ENCODE results near the gene DIRAS2.

DIRAS2 gene

GRCh38 chr9:90611568-90611967 is 31.1 kb downstream of the DIRAS2 start:
- no peak for DNase-seq (ENCODE audit: low spot score)

GRCh38 chr9:90611121-90611520 is 31.5 kb downstream of the DIRAS2 start:
- DNase-seq (ENCODE audit: low spot score) = no peak

DNA sequence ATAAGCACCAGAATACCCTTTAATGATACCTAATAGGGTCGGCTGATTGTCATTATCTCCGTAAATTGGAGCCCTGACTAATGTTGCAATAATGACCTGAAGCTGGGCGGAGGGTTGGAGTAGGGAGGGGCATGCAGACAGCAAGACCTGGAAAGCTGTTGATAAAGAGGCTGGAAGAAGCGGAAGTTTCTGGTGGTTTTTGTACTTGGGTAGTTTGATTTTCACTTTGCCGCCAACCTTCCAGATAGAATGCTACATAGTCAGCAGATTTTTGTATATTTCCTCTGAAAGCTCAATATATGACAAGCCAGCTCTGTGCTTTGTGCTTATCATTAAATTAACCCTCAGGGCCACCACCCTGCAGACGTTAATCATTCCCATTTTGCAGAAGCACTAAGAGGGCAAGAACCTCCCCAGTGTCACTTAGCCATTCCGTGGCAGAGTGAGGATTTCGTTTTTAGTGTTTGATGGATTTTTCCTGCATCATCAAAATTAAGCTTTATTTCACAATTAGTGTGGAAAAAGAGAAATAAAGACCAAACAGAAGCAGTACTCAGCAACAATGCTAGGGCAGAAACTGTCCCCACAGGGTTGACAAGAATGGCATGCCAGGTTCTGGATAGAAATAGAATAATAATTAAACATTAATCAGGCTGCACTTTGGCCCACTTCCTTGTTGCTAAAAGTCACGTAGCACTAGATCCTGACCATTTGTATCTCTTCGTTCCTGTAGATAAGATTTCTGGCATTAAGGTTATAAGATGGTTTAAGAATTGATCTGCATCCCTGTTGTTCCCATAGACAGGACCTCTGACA is 34.7 kb downstream of the DIRAS2 start:
- DNase-seq (ENCODE audit: low spot score) = no peak

DNA sequence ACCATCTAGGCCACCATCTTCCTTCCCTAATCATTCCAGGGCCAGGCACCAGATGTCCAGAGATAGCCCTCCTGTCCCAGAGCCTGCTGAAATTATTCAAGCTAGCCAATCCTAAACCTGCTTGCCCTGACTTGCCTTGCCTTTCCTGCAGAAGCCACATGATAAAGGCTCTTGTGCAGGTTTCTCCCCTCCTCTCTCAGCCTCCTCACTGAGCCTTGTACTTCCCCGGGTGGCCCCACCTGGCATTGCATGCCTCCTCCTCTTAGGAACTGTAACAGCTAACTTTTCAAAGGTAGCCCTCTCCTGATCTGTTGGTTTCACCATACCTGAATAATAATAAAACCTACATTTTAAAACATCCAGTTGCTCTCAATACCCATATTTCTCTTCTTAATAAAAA is 42.6 kb downstream of the DIRAS2 start:
- DNase-seq (ENCODE audit: low spot score) = no peak

- no peak for DNase-seq (ENCODE audit: low spot score)
These were observed 44.4 kb downstream of the DIRAS2 start for GRCh38 chr9:90598191-90598590.

DNA sequence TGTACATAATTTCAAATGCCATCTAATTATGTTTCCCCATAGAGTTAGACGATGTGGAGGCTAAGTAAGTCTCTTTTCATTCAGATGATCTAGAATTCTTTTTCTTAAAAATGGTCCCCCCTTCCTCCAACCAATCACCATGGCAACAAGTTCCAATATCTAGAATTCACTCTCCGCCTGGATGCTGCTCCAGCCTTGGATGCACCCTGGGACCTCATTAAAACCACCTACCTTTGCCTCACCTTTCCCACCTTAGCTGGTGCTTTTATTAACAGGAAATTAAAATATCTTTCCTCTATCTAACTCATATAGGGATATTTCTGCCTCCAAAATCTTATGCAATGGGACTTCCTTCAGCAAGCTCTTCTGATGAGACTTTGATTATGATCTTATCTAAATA is 49.0 kb downstream of the DIRAS2 start:
- DNase-seq (ENCODE audit: low spot score) = no peak

DNA sequence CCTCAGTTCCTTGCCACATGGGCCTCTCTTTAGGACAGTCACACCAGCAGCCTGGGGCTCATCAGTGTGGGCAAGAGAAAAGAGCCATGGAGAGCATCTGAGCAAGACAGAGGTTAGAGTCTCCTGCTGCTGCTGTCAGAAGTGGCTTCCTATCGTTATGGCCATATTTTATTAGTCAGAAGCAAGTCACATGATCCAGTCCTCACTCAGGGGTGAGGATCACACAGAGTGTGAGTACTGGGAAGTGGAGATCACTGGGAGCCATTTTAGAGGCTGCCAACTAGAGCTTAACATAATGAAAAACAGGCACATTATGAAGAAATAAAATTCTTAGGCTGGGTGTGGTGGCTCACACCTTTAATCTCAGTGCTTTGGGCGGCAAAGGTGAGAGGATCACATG is 62.0 kb downstream of the DIRAS2 start:
- DNase-seq (ENCODE audit: low spot score) = no peak

DNA sequence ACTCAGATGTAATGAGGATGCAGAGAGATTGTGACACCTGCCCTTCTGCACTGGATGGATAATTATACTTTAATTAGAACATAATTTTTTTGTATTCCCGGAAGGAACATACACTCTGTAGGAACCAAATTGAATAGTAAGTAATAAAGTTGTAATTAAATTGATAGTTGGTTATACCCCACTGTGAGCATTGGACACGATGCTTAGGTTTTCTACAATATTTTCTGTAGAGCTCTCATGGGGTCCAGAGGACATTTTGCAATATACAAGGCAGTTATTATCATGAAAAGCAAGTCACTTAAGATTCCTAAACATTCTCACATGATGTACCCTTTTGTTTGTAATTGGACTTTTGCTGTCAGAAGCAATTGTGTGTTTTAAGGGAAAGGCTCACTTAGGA is 63.4 kb downstream of the DIRAS2 start:
- no peak for DNase-seq (ENCODE audit: low spot score)

- DNase-seq (ENCODE audit: low spot score) = no peak
These were observed 64.4 kb downstream of the DIRAS2 start for GRCh38 chr9:90578126-90578815.

DNA sequence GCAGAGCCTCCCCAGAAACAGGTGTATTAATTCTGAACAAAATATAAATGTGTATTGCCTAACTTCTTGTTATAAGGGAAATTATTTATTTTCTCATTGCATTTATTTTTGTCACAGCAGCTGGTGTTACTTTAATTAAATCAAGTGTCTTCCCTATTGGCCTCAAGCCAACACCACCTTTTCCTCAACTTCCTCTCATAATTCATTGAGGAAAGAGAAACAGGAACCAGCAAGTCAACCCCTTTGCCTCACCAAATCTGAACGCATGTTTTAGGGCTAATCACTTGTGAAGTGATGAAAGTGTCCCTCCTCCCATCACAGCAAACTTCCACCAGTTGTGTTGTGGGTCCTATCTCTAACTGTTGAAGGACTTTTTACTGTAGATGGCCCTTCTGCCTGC is 73.1 kb downstream of the DIRAS2 start:
- no peak for DNase-seq (ENCODE audit: low spot score)

GRCh38 chr9:90568667-90569066 is 74.0 kb downstream of the DIRAS2 start:
- no peak for DNase-seq (ENCODE audit: low spot score)

- DNase-seq (ENCODE audit: low spot score) = no peak
These were observed 80.4 kb downstream of the DIRAS2 start for GRCh38 chr9:90562229-90562628.
